ENCODE results near the gene NAALADL2.

Gene NAALADL2

GRCh38 chr3:175679568-175679967, 820.4 kb downstream of the NAALADL2 start:
- DNase-seq (ENCODE audit: low spot score) = no peak

- no peak for DNase-seq (ENCODE audit: low spot score)
Observed at GRCh38 chr3:175692256-175692655, 833.1 kb downstream of the NAALADL2 start.

DNA sequence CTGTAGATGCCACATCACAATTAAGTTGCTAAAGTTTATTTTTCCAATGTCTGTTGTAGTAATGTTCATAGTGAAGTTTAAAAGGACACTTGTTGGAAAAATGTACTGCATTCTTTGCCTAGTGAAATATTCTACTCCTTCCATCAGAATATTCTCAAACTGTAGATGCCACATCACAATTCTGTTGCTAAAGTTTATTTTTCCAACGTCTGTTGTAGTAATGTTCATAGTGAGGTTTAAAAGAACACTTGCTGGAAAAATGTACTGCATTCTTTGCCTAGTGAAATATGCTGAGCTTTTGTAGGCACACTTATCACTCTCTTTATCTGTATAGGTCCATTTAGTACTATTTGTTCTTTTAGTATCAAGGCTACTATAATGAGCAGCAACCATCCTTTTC, 836.1 kb downstream of the NAALADL2 start:
- DNase-seq (ENCODE audit: low spot score) = no peak

GRCh38 chr3:175702956-175703355, 843.8 kb downstream of the NAALADL2 start:
- DNase-seq (ENCODE audit: low spot score) = no peak

DNA sequence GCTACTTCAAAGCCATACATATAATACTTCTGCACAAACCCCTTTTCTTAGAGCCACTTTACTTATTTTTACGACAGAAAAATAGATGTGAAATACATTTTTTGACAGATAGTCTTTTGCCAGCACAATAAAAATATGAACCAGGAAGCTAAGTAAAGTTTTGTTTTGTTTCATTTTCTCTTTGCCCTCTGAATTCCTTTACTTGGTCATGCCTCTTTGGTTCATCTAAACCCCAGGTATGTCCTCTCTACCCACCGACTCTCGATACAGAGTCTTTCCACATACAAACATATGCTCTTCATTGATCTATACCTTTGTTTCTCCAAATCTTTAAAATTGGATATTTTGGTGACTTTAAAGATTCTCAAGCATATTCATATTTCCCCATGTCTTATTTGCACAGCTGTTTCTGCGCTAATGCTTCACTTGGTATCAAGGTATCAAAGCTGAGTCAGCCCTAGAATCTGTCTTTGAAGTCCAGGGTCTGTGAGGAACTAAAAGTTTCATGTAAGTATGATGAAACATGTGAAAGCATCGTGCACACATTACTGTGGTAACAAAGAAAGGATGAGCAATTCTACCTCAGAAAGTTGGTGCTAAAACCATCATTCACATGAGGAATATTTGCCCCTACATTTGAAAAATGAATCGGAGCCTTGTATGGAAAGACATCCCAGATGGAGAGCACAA, 845.4 kb downstream of the NAALADL2 start:
- no peak for DNase-seq (ENCODE audit: low spot score)

DNA sequence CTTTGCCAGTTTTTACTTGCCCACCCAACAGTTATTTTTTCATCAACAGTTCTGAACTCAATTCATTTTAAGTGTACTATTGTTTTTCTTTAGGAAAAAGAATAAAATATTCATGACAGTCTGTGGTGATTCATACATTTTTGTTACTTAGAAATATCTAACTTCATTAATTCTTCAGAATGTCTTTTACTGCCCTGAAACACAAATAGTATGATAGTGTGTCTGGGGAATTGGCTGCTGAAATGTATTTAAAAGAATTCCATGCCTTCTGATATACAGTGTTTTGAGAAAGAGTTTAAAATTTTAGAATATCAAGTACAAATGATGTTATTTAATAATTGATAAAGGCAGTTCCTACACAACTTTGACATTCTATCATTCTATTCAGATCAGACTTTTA, 854.1 kb downstream of the NAALADL2 start:
- DNase-seq (ENCODE audit: low spot score) = no peak

DNA sequence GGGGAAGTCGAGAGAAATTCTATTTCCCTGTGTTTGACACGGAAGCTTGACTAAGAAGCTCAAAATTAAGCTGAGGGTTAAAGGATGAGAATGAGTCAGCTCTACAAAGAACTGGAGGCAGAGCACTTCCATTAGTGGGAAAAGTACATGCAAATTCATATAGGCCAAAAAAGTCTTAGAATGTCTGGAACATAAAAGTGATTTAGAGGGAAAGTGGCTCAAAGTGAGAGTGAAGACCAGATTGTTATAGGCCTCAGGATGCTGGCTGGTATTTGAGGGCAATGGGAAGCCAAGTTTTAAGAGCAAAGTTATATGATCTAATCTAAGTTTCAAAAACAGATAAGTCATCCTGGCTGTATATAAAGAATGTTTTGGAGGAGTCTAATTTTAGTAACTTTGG, 857.3 kb downstream of the NAALADL2 start:
- DNase-seq (ENCODE audit: low spot score) = no peak

DNA sequence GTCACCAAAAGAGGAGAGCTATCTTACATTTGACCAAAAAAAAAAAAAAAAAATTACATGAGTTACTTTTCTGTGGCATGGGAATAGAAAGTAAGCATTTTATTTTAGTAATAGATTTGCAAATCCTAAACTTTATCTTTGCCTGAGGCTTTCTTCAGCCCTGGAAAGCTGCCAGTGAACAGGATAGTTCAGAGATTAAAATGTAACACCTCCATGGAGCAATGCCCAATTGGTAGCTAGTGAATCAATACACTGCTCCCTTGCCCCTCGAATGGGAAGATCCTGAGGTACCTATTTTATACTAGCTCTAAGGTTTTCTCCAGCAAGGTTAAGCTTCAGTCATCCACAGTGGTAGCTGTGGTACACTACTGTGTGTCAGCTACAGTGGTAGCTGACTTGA, 867.1 kb downstream of the NAALADL2 start:
- no peak for DNase-seq (ENCODE audit: low spot score)

- no peak for DNase-seq (ENCODE audit: low spot score)
Observed at GRCh38 chr3:175728566-175728965, 869.4 kb downstream of the NAALADL2 start.

GRCh38 chr3:175729466-175729865, 870.3 kb downstream of the NAALADL2 start:
- no peak for DNase-seq (ENCODE audit: low spot score)

GRCh38 chr3:175731543-175731942, 872.4 kb downstream of the NAALADL2 start:
- no peak for DNase-seq (ENCODE audit: low spot score)

GRCh38 chr3:175732017-175732416, 872.9 kb downstream of the NAALADL2 start:
- DNase-seq (ENCODE audit: low spot score) = no peak

DNA sequence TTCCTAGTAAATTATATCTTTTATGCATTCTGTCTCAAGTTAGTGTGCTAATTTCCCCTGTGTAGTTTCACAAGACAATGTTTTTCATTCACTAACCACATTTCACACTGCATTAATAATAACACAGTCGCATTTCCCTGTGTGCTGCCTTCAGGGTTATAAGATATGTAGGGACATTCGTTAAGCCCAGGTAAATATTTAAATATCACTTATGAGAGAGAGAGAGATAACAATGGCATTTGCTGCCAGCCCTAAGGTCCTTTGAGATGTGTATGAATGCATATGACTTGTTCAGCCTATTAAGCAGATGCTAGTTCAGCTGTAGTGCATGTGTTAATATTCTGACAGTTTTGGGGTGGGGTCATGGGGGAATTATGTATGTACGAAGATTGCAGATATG, 876.7 kb downstream of the NAALADL2 start:
- no peak for DNase-seq (ENCODE audit: low spot score)

DNA sequence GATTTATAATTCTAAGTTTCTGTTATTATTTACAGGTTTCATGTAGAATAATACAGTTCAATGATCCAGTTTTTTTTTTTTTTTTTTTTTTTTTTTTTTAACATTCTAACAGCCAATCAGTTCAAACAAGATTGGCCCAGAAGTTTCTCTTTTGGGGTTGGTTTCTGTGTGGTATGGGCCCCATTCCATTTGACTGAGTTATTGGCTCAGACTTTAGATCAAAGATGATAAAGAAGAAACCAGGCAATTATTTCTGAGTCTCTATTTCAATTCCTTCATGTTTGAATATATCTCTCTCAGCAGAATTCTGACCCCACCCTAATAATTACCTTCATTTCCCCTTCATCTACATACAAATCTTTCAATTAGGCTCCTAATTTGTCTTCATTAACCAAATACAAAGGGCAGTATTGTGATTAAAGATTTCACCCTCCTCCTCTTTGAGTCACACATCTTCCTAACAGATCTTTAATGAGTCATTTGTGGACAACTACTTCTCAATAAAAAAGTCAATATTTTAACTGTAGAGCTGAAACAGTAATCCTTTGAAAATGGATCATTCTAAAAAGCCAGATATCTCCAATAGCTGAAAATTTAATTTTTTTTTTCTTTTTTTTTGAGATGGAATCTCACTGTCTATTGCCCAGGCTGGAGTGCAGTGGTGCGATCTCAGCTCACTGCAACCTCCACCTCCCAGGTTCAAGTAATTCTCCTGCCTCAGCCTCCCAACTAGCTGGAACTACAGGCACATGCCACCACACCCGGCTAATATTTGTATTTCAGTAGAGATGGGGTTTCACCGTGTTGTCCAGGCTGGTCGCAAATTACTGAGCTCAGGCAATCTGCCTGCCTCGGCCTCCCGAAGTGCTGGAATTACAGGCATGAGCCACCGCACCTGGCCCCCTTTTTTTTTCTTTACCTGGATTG, 878.8 kb downstream of the NAALADL2 start:
- no peak for DNase-seq (ENCODE audit: low spot score)

DNA sequence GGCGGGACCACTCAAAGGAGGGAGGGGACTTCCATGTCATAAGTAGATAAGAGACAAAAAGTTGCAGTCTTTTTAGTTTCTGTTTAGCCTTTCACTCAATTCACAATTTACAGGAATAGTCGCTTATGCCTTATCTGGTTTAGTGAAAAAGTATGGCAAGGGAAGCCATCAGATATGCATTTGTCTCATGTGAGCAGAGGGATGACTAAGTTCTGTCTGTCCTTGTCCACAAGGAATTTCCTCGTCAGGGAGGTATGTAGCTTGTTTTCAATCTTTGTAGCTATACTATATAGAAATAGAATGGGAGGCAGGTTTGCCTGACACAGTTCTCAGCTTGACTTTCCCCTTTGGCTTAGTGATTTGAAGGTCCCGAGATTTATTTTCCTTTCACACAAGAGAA, 882.8 kb downstream of the NAALADL2 start:
- no peak for DNase-seq (ENCODE audit: low spot score)

- DNase-seq (ENCODE audit: low spot score) = no peak
Observed at GRCh38 chr3:175743733-175744400, 884.7 kb downstream of the NAALADL2 start.

- DNase-seq (ENCODE audit: low spot score) = no peak
Observed at GRCh38 chr3:175746308-175746707, 887.2 kb downstream of the NAALADL2 start.

GRCh38 chr3:175748087-175748730, 889.1 kb downstream of the NAALADL2 start:
- no peak for DNase-seq (ENCODE audit: low spot score)

DNA sequence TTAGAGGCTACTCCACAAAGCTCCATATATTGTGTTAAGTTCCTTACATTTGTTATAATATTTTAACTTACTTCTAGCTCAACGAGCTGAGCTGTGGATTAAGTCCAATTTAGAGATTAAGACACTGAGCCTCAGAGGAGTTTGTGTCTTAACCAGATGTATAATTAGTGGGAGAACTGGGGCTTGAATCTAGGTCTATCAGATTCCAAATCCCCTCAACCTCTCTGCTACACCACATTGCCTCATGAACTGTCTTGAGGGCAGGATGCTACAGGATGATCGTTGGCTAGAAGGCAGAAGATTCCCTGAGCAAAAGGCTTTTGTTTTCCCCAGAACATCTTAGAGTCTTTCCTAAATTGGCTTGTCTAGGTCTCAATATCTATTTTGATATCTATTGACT, 890.8 kb downstream of the NAALADL2 start:
- no peak for DNase-seq (ENCODE audit: low spot score)

- DNase-seq (ENCODE audit: low spot score) = no peak
Observed at GRCh38 chr3:175751089-175751488, 892.0 kb downstream of the NAALADL2 start.

- DNase-seq (ENCODE audit: low spot score) = no peak
Observed at GRCh38 chr3:175763948-175764347, 904.8 kb downstream of the NAALADL2 start.

DNA sequence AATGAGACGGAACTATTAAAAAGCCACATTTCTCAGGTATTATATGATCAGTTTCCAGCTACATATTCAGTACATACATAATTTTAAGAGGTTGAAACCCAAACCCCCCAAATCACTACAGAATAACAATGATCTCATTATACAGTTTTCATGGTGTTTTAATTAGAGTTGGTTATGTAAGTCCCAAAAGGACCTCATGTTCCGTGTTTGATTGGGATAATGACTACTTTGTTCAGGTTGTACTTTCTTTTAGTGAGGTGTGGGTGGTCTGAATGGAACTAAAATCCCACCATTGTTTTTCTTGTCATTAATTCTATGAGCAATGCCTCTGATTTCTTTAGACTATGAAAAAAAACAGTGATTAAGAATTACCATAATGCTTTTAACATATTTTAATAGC, 905.6 kb downstream of the NAALADL2 start:
- DNase-seq (ENCODE audit: low spot score) = no peak
